ENCODE measurements around the gene NKD1. TPM values are rescaled to one million over a fixed set of nuclear protein-coding genes. Genes with fewer than 3 reads are reported as not detected.

The NKD1 gene
- total RNA-seq, 1 donor from 2014 or later: 0.96 TPM

- Mint-ChIP-seq H3K36me3 (ENCODE audit: low read depth) (no peaks in the 10 kb centered on the region), H3K27me3 (ENCODE audit: low read depth) (no peaks in the 10 kb centered on the region), H3K27ac (no peak overlapping the region), H3K9me3 (no peaks in the 10 kb centered on the region), H3K4me3 (ENCODE audit: low read depth) (no peak overlapping the region), H3K4me1 (ENCODE audit: low read depth) (peaks cover 14% of the 10 kb centered on the region)
- no peak for DNase-seq (ENCODE audit: low spot score)
- intact Hi-C loops (cut with micrococcal nuclease): no loop called here
Observed at GRCh38 chr16:50598936-50599361, 50.8 kb downstream of the NKD1 start.

DNA sequence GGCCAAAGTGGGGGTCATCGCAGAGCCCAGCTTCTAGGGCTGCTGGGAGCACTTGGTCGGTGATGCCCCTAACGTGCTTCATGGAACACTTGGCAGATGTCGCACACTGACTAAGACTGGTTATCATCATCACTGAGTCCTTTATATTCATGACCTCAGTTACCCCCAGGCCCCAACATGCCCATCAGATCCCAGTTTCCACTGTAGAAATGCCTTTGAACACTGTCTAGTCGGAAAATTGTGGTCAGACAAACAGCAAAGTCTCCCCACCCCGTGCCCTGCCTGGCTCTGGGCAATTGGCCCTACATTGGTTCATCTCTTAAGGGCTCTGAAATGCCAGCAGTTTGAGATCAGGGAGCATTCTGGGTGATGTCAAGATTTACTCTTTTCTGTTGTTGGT, 51.3 kb downstream of the NKD1 start:
- intact Hi-C loops (cut with micrococcal nuclease): no loop called here
- DNase-seq (ENCODE audit: low spot score): no peak
- no peak overlapping the region for H3K27ac Mint-ChIP-seq

GRCh38 chr16:50600582-50601283, 52.5 kb downstream of the NKD1 start:
- Mint-ChIP-seq H3K27ac (no peak overlapping the region), H3K4me1 (ENCODE audit: low read depth) (peaks cover 14% of the 10 kb centered on the region), H3K9me3 (no peaks in the 10 kb centered on the region), H3K27me3 (ENCODE audit: low read depth) (no peaks in the 10 kb centered on the region), H3K4me3 (ENCODE audit: low read depth) (no peak overlapping the region), H3K36me3 (ENCODE audit: low read depth) (no peaks in the 10 kb centered on the region)
- no peak for DNase-seq (ENCODE audit: low spot score)
- intact Hi-C loops (cut with micrococcal nuclease): no loop called here

More for the DNA sequence above, 51.3 kb downstream of the NKD1 start:
- no peaks in the 10 kb centered on the region for H3K9me3 Mint-ChIP-seq
- H3K4me3 Mint-ChIP-seq (ENCODE audit: low read depth): no peak overlapping the region
- H3K36me3 Mint-ChIP-seq (ENCODE audit: low read depth): no peaks in the 10 kb centered on the region
- H3K27me3 Mint-ChIP-seq (ENCODE audit: low read depth): no peaks in the 10 kb centered on the region
- H3K4me1 Mint-ChIP-seq (ENCODE audit: low read depth): peaks cover 14% of the 10 kb centered on the region

- no peaks in the 10 kb centered on the region for H3K27me3 Mint-ChIP-seq (ENCODE audit: low read depth)
- no peak for DNase-seq (ENCODE audit: low spot score)
- H3K4me1 Mint-ChIP-seq (ENCODE audit: low read depth): peaks cover 14% of the 10 kb centered on the region
- no peak overlapping the region for H3K27ac Mint-ChIP-seq
- no peaks in the 10 kb centered on the region for H3K36me3 Mint-ChIP-seq (ENCODE audit: low read depth)
- intact Hi-C loops (cut with micrococcal nuclease): no loop called here
- H3K9me3 Mint-ChIP-seq: no peaks in the 10 kb centered on the region
- H3K4me3 Mint-ChIP-seq (ENCODE audit: low read depth): no peak overlapping the region
Observed at GRCh38 chr16:50601341-50601740, 53.1 kb downstream of the NKD1 start.

GRCh38 chr16:50602126-50602525, 53.9 kb downstream of the NKD1 start:
- no peaks in the 10 kb centered on the region for H3K9me3 Mint-ChIP-seq
- no peak overlapping the region for H3K4me3 Mint-ChIP-seq (ENCODE audit: low read depth)
- H3K27ac Mint-ChIP-seq: no peak overlapping the region

DNA sequence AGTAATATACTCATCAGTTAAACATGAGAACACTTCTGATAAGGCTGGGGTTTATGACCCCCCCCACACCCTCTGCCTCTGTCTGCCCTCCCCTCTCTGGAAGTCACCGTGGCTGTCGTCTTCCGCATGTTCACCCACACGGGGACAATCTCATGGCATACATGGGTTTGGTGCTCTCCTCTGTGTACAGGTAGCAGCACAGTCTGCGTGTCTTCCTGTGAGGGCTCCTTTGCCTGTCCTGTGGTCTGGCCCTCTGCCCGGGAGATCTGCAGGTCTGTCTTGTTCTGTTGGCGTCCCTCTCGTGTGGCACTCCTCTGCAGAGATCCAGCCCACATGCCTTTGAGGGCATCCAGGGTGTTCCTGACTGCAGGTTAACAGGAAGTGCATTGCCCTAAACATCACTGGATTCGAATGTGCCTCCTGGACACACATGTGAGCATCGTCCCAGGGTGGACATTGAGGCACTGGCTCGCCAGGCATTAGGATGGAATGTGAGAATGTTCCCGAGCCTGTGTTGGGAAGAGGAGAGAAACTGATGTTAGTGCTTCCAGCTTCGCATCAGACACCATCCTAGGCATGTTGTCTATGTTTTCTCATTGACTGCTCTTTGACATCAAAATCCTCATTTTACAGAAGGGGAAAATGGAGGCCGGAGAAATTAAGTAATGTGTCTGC, 54.5 kb downstream of the NKD1 start:
- H3K36me3 Mint-ChIP-seq (ENCODE audit: low read depth): no peaks in the 10 kb centered on the region
- peaks cover 14% of the 10 kb centered on the region for H3K4me1 Mint-ChIP-seq (ENCODE audit: low read depth)
- H3K9me3 Mint-ChIP-seq: no peaks in the 10 kb centered on the region
- H3K27me3 Mint-ChIP-seq (ENCODE audit: low read depth): no peaks in the 10 kb centered on the region
- DNase-seq (ENCODE audit: low spot score): no peak
- H3K27ac Mint-ChIP-seq: no peak overlapping the region
- intact Hi-C loops (cut with micrococcal nuclease): no loop called here
- no peak overlapping the region for H3K4me3 Mint-ChIP-seq (ENCODE audit: low read depth)

More at GRCh38 chr16:50602126-50602525, 53.9 kb downstream of the NKD1 start:
- DNase-seq (ENCODE audit: low spot score): no peak
- intact Hi-C loops (cut with micrococcal nuclease): no loop called here
- H3K36me3 Mint-ChIP-seq (ENCODE audit: low read depth): no peaks in the 10 kb centered on the region
- peaks cover 14% of the 10 kb centered on the region for H3K4me1 Mint-ChIP-seq (ENCODE audit: low read depth)
- no peaks in the 10 kb centered on the region for H3K27me3 Mint-ChIP-seq (ENCODE audit: low read depth)

- Mint-ChIP-seq H3K9me3 (no peaks in the 10 kb centered on the region), H3K4me3 (ENCODE audit: low read depth) (no peak overlapping the region), H3K27ac (no peak overlapping the region), H3K27me3 (ENCODE audit: low read depth) (no peaks in the 10 kb centered on the region), H3K36me3 (ENCODE audit: low read depth) (no peaks in the 10 kb centered on the region), H3K4me1 (ENCODE audit: low read depth) (peaks cover 14% of the 10 kb centered on the region)
- intact Hi-C loops (cut with micrococcal nuclease): no loop called here
- no peak for DNase-seq (ENCODE audit: low spot score)
Observed at GRCh38 chr16:50603206-50604064, 55.2 kb downstream of the NKD1 start.

DNA sequence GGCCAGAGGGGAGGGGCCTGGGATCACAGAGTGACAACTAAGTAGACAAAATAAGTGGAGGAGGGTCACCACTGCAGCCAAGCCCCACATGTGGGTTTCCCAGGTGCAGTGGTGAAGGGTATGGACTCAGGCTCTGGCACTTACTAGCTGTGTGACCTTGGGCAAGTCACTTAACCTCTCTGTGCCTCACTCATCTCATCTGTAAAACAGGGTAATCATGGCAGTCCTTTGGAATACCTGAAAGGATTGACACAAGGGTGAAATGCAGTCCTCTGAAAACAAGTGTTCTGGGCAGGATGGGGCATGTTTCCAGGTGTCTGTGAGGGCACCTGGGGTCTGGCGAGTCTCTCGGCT, 55.8 kb downstream of the NKD1 start:
- Mint-ChIP-seq H3K27ac (no peak overlapping the region), H3K4me1 (ENCODE audit: low read depth) (peaks cover 14% of the 10 kb centered on the region), H3K4me3 (ENCODE audit: low read depth) (no peak overlapping the region), H3K9me3 (no peaks in the 10 kb centered on the region), H3K27me3 (ENCODE audit: low read depth) (no peaks in the 10 kb centered on the region), H3K36me3 (ENCODE audit: low read depth) (no peaks in the 10 kb centered on the region)
- DNase-seq (ENCODE audit: low spot score): no peak
- intact Hi-C loops (cut with micrococcal nuclease): no loop called here

DNA sequence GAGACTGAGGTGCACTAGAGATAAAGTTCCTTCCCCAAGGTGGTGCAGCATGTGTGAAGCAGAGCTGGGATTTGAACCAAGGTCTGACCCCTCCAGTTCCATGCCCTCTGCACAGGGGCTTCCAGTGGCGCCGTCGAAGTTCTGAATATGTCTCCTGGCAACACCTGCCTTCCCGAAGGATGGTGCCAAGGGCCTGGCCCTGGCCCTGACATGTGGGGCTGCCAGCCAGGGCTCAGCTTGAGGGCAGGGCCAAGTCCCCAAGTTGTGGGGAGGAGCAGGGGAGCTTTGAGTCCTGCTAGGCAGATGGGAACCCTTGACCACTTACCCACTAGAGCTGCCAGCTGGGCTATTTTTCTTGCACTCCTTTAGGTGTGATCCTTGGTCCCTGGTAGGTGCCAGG, 56.4 kb downstream of the NKD1 start:
- H3K4me1 Mint-ChIP-seq (ENCODE audit: low read depth): peaks cover 13% of the 10 kb centered on the region
- no peak overlapping the region for H3K27ac Mint-ChIP-seq
- DNase-seq (ENCODE audit: low spot score): no peak
- H3K36me3 Mint-ChIP-seq (ENCODE audit: low read depth): no peaks in the 10 kb centered on the region
- H3K4me3 Mint-ChIP-seq (ENCODE audit: low read depth): no peak overlapping the region
- H3K9me3 Mint-ChIP-seq: no peaks in the 10 kb centered on the region
- intact Hi-C loops (cut with micrococcal nuclease): no loop called here
- H3K27me3 Mint-ChIP-seq (ENCODE audit: low read depth): no peaks in the 10 kb centered on the region

GRCh38 chr16:50605733-50606430, 57.7 kb downstream of the NKD1 start:
- H3K36me3 Mint-ChIP-seq (ENCODE audit: low read depth): no peaks in the 10 kb centered on the region
- no peak overlapping the region for H3K4me3 Mint-ChIP-seq (ENCODE audit: low read depth)
- no peak overlapping the region for H3K27ac Mint-ChIP-seq
- intact Hi-C loops (cut with micrococcal nuclease): no loop called here
- H3K9me3 Mint-ChIP-seq: no peaks in the 10 kb centered on the region
- peaks cover 13% of the 10 kb centered on the region for H3K4me1 Mint-ChIP-seq (ENCODE audit: low read depth)
- H3K27me3 Mint-ChIP-seq (ENCODE audit: low read depth): no peaks in the 10 kb centered on the region
- no peak for DNase-seq (ENCODE audit: low spot score)

GRCh38 chr16:50606431-50607050, 58.3 kb downstream of the NKD1 start:
- no peak for DNase-seq (ENCODE audit: low spot score)
- H3K27me3 Mint-ChIP-seq (ENCODE audit: low read depth): no peaks in the 10 kb centered on the region
- intact Hi-C loops (cut with micrococcal nuclease): no loop called here
- no peaks in the 10 kb centered on the region for H3K9me3 Mint-ChIP-seq
- no peak overlapping the region for H3K27ac Mint-ChIP-seq
- no peaks in the 10 kb centered on the region for H3K36me3 Mint-ChIP-seq (ENCODE audit: low read depth)
- H3K4me3 Mint-ChIP-seq (ENCODE audit: low read depth): no peak overlapping the region
- peaks cover 14% of the 10 kb centered on the region for H3K4me1 Mint-ChIP-seq (ENCODE audit: low read depth)

GRCh38 chr16:50607051-50607431, 58.8 kb downstream of the NKD1 start:
- no peaks in the 10 kb centered on the region for H3K36me3 Mint-ChIP-seq (ENCODE audit: low read depth)
- DNase-seq (ENCODE audit: low spot score): no peak
- intact Hi-C loops (cut with micrococcal nuclease): no loop called here
- peaks cover 16% of the 10 kb centered on the region for H3K4me1 Mint-ChIP-seq (ENCODE audit: low read depth)
- no peak overlapping the region for H3K4me3 Mint-ChIP-seq (ENCODE audit: low read depth)
- no peak overlapping the region for H3K27ac Mint-ChIP-seq
- no peaks in the 10 kb centered on the region for H3K27me3 Mint-ChIP-seq (ENCODE audit: low read depth)
- H3K9me3 Mint-ChIP-seq: no peaks in the 10 kb centered on the region
